GM18502 (cell line): ENCODE measurements around the gene DUSP9.
"Not testable (repeated sequence)": the region's sequence is repeated elsewhere in the genome, so short reads cannot be mapped to it uniquely, and the experiment has no call there.

Experiments
- ATAC-seq: cut with Tn5 transposase; IDR thresholded peaks from one replicate; pipeline ENCODE4 v1.9.1; 2021; ENCODE audit warnings: mild to moderate bottlenecking; ENCODE audit not compliant: unreplicated experiment, poor library complexity

Gene DUSP9

GRCh38 chrX:153669901-153670731 lies 23.1 kb downstream of the DUSP9 start:
- no peak for ATAC-seq

GRCh38 chrX:153670748-153671588 lies 24.0 kb downstream of the DUSP9 start:
- ATAC-seq = no peak

- no peak for ATAC-seq
These were observed 24.9 kb downstream of the DUSP9 start for GRCh38 chrX:153671589-153672530.

GRCh38 chrX:153672531-153673427 lies 25.8 kb downstream of the DUSP9 start:
- ATAC-seq = no peak

- ATAC-seq = no peak
These were observed 26.6 kb downstream of the DUSP9 start, which contains the start of gene PNCK for GRCh38 chrX:153673428-153674218. Gene PNCK, minus strand, starts transcription at chrX:153673813. Its CDS starts 737 bp downstream, at chrX:153673076.

GRCh38 chrX:153674219-153674851 lies 27.3 kb downstream of the DUSP9 start:
- no peak for ATAC-seq

GRCh38 chrX:153681175-153681574 lies 34.2 kb downstream of the DUSP9 start:
- no peak for ATAC-seq

GRCh38 chrX:153683486-153683885 lies 36.5 kb downstream of the DUSP9 start:
- not testable (repeated sequence) for ATAC-seq

- ATAC-seq = no peak
These were observed 37.6 kb downstream of the DUSP9 start for GRCh38 chrX:153684467-153685155.

GRCh38 chrX:153685156-153685536 lies 38.1 kb downstream of the DUSP9 start:
- no peak for ATAC-seq

- ATAC-seq = no peak
These were observed 39.0 kb downstream of the DUSP9 start for GRCh38 chrX:153685751-153686696.

- ATAC-seq = no peak
These were observed 39.7 kb downstream of the DUSP9 start for GRCh38 chrX:153686711-153687110.

- no peak for ATAC-seq
These were observed 40.4 kb downstream of the DUSP9 start, which contains the start of gene SLC6A8 for GRCh38 chrX:153687121-153688039. Gene SLC6A8, plus strand, starts transcription at chrX:153687926. Its CDS starts 649 bp downstream, at chrX:153688575.

GRCh38 chrX:153688071-153688470 lies 41.1 kb downstream of the DUSP9 start:
- ATAC-seq = no peak

GRCh38 chrX:153688506-153688905 lies 41.5 kb downstream of the DUSP9 start:
- ATAC-seq = no peak
